ENCODE results near the gene P2RY6.

P2RY6 gene

DNA sequence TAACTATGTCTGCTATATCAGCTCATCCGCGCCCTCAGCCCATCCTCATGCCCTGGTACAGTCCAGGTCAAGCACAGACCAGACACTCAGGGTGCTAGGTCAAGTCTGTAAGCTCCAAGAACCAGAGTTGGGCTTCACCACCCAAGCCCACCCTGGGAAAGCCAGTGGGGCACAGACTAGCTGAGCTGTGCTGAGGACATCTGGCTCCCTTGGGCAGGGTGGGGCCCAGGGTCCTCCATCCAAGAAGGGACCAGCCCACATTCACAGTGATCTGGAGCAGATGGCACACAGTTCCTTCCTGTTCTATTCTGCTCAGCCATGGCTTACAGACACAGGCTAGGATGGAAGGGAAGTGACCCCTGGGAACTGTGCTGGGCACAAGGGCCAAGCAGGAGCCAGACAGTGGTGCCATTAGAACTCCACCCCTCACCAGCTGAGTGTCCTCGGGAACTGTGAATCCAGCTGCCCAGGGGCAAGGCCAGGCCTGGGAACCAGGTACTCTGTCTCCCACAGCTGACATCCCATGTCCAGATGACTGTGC, 9.1 kb downstream of the P2RY6 start:
- no peak for DNase-seq (ENCODE audit: low read depth)

DNA sequence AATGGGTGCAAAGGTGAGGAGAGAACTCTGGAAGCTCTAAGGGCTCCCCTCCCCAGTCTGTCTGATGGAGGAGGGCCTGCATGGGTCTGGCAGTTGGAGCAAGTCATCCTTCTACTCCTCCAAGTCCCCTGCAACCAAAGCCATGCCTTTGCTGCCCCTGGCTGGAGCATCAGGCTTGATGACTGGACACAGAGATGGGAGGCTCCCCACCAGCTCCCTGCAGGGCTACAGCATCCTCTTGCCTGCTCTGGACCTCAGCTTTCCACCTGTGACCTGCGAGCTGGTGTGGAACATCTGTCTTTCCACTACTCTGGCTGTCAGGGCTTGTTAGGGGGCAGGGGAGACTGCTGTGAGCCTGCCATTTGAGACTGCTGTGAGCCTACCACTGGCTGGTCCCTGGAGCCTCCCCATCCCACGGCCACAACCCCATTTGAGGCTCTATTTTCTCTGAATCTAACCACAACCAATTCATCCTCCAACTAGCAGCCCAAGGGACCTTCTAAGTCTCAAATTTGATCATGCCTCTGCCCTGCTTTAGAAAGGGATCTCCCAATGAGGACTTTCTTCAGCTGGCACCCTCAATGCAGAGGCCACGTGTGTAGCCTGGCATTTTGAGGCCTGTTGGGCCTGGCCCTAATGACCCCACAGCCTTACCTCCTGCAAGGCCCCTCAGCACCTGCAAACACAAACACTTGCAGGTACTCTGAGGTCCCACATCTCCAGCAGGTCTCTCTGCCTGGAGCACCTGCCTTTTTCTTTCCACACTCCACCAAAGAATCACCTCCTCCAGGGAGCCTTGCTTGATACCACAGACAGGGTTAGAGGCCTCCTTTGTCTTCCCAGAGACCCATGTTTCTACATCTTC, 9.9 kb downstream of the P2RY6 start:
- no peak for DNase-seq (ENCODE audit: low read depth)

DNA sequence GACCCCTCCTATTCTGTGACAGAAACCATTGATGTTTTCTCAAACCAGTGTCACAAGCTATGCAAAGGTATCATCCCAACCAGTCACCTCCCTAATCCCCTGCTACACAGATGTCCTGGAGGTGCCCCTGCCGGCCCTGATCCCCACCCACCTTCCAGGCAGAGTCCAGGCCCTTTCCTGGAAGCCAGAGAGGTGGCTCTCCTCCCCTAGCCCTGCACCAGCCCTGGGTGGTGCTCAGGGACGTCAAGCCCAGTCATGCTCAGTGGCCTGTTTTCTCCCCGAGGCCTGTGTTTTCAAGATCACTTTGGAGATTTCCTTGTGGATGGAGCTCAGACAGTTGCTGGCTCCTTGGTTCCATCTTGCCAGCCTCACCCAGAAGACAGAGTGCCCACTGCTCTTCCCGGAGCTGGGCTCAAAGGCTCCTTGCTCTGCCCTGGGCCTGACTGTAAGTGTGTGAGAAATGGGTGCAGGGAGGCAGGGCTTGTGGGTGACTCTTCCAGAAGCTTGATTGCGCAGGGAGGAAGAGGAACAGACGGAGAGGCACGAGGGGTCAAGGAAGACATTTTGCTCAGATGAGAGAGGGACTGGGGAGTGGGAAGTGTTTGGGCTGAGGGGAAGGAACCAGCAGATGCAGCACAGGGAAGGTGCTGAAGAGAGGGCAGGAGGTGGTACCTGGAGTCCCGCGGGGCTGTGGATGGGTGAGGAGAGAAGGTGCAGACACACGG, 11.3 kb downstream of the P2RY6 start:
- no peak for DNase-seq (ENCODE audit: low read depth)

DNA sequence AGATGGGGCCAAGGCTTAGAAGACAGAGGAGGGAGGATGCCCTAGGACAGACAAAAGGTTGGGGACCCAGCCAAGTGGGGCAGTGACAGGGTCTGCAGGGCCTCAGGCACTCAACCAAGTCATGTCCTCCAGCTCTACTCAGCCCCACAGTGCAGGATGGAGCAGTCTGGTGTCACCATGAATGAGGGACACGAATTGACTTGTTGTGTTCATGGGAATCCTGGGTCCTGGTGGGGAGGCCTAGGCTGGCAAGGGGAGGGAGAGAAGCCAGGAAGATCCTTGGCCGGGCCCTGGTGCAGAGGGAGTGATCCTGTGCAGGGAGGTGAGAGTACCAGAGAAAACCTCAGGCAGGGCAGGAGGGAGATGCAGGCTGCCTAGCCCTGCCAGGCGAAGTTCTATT, 12.0 kb downstream of the P2RY6 start:
- DNase-seq (ENCODE audit: low read depth) = no peak

DNA sequence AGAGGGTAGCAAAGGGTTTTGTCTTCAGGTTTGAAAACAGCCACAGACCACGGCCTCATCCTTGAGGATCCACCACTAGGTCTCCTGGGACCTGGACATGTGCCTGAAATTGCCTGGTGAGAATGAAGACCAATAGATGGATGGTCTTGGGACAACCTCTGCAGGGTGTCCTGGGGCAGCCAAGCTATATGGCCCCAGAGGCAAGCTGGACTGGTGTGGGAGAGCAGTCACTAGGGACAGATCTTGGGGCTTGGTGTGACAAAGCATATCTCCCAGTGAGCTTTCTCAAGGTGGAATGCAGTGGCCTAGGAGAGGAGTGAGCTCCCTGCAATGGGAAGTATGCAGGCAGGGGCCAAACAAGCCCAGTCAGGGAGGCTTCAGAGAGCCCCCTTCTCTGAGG, 13.6 kb downstream of the P2RY6 start:
- no peak for DNase-seq (ENCODE audit: low read depth)

DNA sequence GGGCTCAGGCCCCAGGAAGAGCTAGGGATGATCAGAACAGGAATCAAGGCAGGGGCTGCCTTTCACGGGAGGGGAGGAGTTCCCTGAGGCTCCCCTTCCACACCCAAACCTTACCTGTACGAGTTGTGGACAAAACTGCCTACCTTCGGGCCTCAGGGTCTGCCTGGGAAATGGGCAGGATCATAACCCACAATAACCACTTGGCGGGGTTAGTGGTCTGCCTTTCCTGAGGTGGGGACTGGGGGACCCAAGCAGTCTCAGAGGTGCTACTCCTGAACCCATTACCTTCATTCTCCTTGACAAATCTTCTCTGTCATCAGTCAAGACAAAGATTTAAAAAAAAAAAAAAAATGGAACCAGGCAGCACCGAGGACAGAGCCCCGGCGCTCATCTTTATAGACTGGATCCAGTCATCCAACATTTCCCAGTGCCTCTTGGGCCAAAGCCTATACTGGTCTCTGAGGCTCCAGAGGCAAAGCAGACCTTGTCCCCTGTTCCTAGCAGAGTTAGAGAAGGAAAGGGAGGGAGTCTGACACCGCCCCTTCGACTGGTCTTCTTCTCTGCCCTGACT, 14.2 kb downstream of the P2RY6 start:
- DNase-seq (ENCODE audit: low read depth) = no peak

DNA sequence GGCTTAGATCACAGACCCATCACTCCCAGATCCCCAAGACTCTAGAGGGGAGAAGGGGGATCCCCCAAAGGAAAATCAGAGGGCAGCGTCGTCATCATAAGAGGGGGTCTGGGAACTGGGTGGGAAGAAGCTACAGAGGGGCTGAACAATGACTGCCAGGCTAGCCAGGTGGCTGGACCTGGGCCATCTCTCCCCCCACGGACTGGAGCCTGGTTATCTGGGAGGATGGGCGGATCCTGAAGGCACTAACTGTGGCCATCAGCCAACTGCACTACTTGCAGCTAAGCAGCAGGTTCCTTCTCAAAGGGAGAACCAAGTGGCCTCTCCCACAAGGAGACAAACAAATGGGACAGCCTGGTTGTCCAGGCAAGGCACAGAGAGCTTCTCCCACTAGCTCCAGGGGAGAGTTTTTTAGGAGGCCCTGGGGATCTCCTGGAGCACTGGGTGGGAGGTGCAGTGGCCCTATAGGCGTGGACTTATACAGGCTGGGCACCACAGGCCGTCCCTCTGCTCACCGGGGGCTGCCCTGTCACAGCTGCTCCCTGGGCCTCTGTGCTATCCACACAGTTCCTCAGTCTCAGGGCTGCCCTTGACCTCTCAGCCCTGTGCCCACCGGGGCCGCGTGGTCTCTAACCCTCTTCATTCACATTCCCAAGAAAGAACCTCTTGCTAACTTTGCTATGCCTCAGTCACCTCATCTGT, 15.4 kb downstream of the P2RY6 start:
- no peak for DNase-seq (ENCODE audit: low read depth)

DNA sequence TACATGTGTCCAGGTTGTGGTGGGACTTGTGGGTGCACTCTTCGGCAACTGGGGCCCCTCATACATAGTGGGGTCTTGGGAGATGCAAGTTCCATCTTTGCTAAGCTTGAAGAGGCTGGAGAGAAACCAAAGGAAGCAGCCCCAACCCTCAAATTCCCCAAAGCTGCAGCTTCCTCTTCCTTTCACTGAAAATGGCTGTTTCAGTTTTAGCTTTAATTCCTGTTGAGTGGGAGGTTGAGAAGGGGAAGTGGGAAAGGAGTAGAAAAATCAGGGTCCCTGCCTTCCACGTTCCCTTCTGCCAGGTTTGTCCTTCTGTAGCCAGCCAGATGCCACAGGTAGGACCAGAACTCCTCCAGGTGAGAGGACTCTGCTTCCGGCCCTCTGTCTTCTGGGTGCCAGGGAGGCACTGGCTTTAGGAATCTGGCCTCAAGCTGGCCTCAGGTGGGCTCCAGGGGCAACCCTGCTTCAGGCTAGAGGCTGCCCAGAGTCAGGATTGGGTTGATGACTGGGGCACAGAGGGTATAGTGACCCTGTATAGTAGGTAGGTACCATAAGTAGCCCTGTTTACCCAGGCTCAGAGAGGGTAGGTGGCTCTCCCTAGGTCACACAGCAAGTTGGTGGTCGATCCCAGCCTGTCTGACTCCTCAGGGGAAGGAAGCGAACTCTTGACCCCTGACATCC, 16.2 kb downstream of the P2RY6 start:
- DNase-seq (ENCODE audit: low read depth) = no peak

DNA sequence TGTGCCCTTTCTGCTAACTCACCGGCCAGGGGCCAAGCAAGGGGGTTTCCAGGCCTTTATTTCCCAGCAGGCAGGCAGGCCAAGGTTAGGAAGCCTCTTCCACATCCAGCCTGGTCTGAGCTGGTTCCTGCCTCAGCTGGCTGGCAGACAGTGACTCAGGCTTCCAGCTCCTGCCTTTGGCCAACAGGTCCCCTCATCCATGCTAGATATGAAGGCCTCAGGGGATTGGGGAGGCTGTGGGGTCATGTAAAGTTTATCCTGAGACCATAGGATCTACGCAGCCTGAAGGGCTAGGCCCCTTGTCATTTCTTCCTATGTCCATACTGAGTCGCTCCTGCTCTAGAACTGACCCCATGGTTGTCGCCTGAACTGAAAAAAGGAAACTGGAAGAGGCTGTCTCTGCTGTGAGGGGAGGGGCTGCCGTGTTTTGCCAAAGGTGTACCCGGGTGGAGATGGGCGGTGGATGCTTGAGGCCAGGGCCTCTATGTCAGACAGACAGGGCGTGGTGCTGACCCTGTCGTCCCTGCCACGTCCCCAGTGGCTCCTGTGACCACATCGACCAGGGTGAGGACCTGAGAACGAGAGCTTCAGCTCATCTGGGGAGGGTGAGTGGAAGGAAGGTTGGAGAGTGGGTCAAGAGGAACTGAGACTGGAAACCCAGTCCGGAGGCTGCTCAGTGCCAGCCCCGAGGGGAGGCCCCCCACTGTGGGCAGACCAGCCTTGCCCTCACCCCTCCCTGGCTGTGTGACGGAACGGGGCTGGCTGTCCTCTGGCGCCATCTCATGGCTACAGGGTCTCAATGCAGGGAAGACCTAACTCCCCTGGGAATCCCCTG, 17.0 kb downstream of the P2RY6 start:
- no peak for DNase-seq (ENCODE audit: low read depth)

DNA sequence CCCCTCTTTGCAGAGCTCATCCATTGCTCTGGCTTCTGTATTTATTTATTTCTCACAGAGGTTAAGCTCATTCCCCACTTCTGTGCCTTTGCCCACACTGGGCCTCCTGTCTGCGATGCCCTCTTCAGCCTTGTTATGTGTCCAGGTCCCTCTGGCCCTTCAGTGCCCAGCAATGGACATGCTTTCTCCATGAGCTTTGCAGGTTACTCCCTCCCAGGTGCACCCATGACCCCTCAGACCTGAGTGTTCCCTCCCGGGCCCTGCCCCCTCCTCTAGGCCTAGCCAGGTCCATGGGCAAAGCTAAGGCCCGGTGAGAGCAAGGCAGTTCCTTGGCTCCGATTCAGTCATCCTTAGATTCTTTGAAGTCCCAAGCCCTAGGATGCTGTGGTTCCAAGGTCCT, 18.4 kb downstream of the P2RY6 start:
- DNase-seq (ENCODE audit: low read depth) = no peak

DNA sequence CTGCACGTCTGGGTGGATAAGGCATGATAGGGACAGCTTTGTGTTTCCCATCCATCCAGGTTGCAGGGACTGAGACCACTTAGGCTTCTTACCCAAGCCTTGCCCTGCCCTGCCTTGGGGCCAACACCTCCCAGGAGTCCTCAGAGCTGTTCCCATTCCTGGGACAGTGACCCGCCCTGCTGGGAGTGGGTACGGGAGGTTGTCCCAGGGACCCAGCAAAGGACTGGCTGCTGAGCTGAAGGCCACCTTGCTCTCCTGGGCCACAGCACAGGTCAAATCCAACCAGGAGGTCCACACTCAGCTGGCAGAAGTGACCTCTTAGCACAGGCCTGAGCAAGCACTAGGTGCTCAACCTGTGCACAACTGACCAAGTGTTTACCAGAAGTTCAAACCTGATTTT, 19.1 kb downstream of the P2RY6 start:
- no peak for DNase-seq (ENCODE audit: low read depth)

DNA sequence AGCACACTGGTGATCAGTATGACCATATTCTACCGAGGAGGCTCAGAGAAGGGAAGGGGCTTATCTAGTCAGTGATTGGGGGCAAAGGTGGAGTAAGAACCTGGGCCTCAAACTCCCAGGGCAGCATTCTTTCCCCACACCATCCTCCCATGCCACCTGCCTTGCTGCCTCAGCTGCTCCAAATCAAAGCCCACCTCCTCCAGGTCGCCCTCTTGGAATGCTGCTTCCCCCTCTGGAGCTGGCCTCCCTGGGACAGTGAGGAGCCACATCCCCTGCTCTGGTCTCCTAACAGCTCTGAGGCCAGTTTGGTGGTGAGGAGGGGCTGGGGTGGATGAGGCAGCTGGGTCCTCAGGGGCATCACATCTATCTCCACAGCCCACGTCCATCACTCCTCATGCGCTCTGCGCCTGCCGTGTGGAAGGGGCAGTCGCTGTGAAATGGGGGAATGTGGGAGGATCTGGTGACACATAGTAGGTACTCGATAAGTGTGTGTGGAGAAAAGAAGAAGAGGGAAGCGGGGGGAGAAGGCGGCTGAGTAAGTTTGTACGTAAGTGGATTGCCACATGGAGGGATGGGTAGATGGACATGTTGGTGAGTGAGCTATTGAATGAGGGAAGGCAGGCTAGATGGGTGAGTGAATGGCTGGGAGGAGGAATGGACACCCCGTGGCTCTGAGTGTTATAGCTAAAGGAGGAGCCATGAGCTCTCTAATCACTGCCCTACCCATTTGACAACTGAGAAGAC, 19.8 kb downstream of the P2RY6 start:
- DNase-seq (ENCODE audit: low read depth) = no peak

DNA sequence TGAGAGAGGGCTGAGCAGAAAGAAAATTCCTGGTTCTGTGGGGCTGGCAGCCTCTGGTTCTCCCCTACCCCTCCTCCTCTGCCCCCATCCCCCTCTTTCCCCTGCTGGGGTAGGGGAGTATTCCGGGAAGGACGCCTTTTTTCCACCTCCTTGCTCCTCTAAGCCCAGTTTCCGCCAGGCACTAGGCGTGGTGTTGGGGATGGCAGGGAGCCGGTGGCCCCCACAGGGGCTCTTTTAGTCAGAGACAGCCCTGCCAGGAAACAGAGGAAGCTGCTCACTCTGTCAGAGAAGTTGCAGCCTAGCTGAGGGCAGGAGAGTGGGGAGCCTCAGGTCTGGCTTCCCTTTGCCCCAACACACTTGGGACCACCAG, 20.4 kb downstream of the P2RY6 start:
- no peak for DNase-seq (ENCODE audit: low read depth)

DNA sequence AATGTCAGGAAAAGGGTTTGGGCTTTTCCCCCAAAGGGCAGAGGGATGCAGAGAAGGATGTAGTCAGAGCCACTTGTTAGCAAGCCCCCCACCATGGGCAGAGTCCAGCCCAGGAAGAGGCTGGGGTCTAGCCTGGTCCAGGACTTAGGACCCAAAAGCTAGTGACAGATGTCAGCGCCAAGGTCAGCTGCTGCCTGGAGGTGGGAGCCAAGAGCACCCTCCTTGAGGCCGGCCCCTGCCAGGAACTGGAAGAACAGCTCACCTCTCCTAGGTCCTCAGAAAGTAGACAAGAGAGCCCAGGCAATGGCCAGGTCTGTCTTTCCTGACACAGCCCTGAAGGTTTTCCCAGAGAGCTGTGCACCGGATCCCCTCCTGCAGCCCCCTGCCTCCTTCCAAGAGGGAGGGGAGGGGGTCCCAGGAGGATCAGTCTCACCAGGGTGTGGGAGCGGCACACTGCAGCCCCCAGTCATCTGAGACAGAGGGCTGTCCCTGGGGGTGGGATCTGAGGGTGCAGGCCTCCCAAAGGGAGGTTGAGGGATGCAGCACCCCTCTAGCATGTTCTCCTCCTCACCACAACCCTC, 21.3 kb downstream of the P2RY6 start:
- no peak for DNase-seq (ENCODE audit: low read depth)

DNA sequence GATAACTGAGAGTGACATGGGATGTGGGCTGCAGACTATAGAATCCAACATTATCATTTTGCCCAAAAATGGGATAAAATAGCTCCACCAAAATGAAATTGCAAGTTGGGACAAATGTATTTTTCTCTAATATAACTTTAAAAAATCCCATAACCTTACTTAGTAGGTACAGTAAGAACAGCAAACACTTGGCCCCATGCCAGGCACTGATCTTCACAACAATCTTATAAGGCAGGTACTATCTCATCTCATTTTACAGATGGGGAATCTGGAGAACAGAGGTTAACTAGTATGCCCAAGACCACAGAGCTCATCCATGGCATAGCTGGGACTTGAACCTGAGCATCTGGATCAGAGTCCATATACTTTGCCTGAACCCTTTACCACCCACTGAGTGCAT, 22.5 kb downstream of the P2RY6 start:
- no peak for DNase-seq (ENCODE audit: low read depth)

DNA sequence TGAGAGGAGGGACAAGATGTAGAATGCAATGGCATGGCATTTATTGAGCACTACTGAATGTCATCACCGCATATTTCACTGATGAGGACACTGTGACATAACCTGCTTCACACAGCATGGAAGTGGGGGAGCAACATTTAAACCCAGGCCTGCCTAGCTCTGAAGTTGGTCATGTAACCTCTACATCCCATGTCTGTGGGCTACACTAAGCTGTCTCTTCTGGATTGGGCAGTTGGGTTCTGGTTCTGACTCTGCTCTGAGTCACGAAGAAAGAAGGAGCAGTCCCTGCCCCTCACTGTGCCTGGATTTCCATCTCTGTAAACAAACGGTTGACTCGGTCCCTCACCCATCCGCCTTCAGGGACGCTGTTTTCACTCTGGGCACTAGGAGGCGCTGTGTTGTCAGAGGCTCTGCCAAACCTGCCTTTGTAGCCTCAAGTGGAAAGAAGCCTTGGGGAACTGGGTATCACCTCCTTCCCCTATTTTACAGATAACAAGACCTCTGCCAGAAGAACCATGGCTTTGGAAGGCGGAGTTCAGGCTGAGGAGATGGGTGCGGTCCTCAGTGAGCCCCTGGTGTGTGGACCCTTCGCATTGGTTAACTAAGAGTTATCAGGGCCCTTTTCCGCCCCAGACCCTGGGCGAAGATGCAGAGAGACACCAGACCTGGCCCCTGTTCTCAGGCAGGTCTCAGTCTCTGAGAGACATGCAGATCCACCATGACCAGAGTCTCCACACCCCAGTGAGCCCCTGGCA, 23.3 kb downstream of the P2RY6 start:
- DNase-seq (ENCODE audit: low read depth) = peak; percentile 57

DNA sequence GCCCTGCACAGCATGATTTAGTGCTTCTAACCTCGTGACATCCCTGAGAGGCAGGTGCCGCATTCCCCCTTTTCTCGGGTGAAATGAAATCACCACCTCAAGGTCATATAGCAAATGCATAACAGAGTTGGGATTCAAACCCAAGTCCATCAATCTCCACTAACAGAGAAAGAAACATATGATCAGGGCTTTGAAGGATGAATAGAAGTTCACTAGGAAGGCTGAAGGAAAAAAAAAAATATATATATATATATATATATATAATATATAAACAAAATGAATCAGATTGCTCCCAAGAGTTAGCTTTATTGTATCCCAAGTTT, 23.8 kb downstream of the P2RY6 start:
- no peak for DNase-seq (ENCODE audit: low read depth)

DNA sequence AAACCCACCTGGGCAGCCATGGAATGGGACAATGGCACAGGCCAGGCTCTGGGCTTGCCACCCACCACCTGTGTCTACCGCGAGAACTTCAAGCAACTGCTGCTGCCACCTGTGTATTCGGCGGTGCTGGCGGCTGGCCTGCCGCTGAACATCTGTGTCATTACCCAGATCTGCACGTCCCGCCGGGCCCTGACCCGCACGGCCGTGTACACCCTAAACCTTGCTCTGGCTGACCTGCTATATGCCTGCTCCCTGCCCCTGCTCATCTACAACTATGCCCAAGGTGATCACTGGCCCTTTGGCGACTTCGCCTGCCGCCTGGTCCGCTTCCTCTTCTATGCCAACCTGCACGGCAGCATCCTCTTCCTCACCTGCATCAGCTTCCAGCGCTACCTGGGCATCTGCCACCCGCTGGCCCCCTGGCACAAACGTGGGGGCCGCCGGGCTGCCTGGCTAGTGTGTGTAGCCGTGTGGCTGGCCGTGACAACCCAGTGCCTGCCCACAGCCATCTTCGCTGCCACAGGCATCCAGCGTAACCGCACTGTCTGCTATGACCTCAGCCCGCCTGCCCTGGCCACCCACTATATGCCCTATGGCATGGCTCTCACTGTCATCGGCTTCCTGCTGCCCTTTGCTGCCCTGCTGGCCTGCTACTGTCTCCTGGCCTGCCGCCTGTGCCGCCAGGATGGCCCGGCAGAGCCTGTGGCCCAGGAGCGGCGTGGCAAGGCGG, 24.5 kb downstream of the P2RY6 start:
- no peak for DNase-seq (ENCODE audit: low read depth)

DNA sequence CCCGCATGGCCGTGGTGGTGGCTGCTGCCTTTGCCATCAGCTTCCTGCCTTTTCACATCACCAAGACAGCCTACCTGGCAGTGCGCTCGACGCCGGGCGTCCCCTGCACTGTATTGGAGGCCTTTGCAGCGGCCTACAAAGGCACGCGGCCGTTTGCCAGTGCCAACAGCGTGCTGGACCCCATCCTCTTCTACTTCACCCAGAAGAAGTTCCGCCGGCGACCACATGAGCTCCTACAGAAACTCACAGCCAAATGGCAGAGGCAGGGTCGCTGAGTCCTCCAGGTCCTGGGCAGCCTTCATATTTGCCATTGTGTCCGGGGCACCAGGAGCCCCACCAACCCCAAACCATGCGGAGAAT, 25.1 kb downstream of the P2RY6 start:
- DNase-seq (ENCODE audit: low read depth) = no peak
